ENCODE results near the gene ATP6V0C. TPM values are rescaled to one million over a fixed set of nuclear protein-coding genes. Genes with fewer than 3 reads are reported as not detected.
A peak's percentile ranks its signal among the peaks of the same experiment; 100 is the strongest.

The ATP6V0C gene
- total RNA-seq, 1 donor from 2014 or later = 311 TPM

- H3K4me1 ChIP-seq (ENCODE audit: insufficient read depth, low read length) = peaks cover 27% of the 10 kb centered on the region
- TF ChIP-seq EZH2 (IDR thresholded peaks at IDR 0.05; ENCODE audit: insufficient read depth, low read length) (no peak), CTCF (IDR thresholded peaks at IDR 0.05; ENCODE audit: insufficient read depth, low read depth, low read length) (no peak)
- H3K27ac ChIP-seq (ENCODE audit: low read depth, low read length) = peak overlapping the region; percentile 33
- peaks cover 31% of the 10 kb centered on the region for H3K4me1 Mint-ChIP-seq (ENCODE audit: low read depth, unreplicated experiment)
- H3K27me3 Mint-ChIP-seq (ENCODE audit: low read depth, unreplicated experiment) = no peaks in the 10 kb centered on the region
- FAIRE-seq = no peak
- H4K20me1 ChIP-seq (ENCODE audit: insufficient read depth, low read length) = peaks cover 66% of the 10 kb centered on the region
- H3K27ac Mint-ChIP-seq (ENCODE audit: unreplicated experiment) = peak overlapping the region; percentile 89
- peak overlapping the region; percentile 84 for H3K9ac ChIP-seq (ENCODE audit: low read length)
- H3K9me3 ChIP-seq (ENCODE audit: insufficient read depth, low read depth, low read length) = no peaks in the 10 kb centered on the region
- H2AFZ ChIP-seq (ENCODE audit: low read depth, low read length) = no peak overlapping the region
- DNase-seq (ENCODE audit: low read depth) = no peak
- peak overlapping the region; percentile 67 for H3K4me3 ChIP-seq (ENCODE audit: insufficient read depth, low read depth, low read length)
- peaks cover 13% of the 10 kb centered on the region for H3K36me3 Mint-ChIP-seq (ENCODE audit: low read depth, unreplicated experiment)
- H3K27me3 ChIP-seq (ENCODE audit: insufficient read depth, low read length) = no peaks in the 10 kb centered on the region
- H3K79me2 ChIP-seq (ENCODE audit: insufficient read depth, low read length) = peaks cover 68% of the 10 kb centered on the region
- no peaks in the 10 kb centered on the region for H3K9me3 Mint-ChIP-seq (ENCODE audit: unreplicated experiment)
- H3K4me2 ChIP-seq (ENCODE audit: low read length) = peak overlapping the region; percentile 87
- H3K36me3 ChIP-seq (ENCODE audit: insufficient read depth, low read length) = peaks cover 21% of the 10 kb centered on the region
- H3K4me3 Mint-ChIP-seq (ENCODE audit: unreplicated experiment) = peak overlapping the region; percentile 88
These were observed 7.2 kb downstream of the ATP6V0C start for GRCh38 chr16:2520784-2521531.

GRCh38 chr16:2523801-2524231 lies 10.1 kb downstream of the ATP6V0C start:
- Histone ChIP-seq H2AFZ (ENCODE audit: low read depth, low read length) (no peak overlapping the region), H3K27ac (ENCODE audit: low read depth, low read length) (no peak overlapping the region), H3K4me1 (ENCODE audit: insufficient read depth, low read length) (peaks cover 12% of the 10 kb centered on the region), H3K27me3 (ENCODE audit: insufficient read depth, low read length) (no peaks in the 10 kb centered on the region), H3K4me2 (ENCODE audit: low read length) (no peak overlapping the region), H3K9me3 (ENCODE audit: insufficient read depth, low read depth, low read length) (no peaks in the 10 kb centered on the region), H3K4me3 (ENCODE audit: insufficient read depth, low read depth, low read length) (no peak overlapping the region), H3K9ac (ENCODE audit: low read length) (no peak overlapping the region), H3K36me3 (ENCODE audit: insufficient read depth, low read length) (peaks cover 22% of the 10 kb centered on the region), H3K79me2 (ENCODE audit: insufficient read depth, low read length) (peaks cover 43% of the 10 kb centered on the region), H4K20me1 (ENCODE audit: insufficient read depth, low read length) (peaks cover 46% of the 10 kb centered on the region)
- Mint-ChIP-seq H3K9me3 (ENCODE audit: unreplicated experiment) (no peaks in the 10 kb centered on the region), H3K4me1 (ENCODE audit: low read depth, unreplicated experiment) (peaks cover 13% of the 10 kb centered on the region), H3K27me3 (ENCODE audit: low read depth, unreplicated experiment) (no peaks in the 10 kb centered on the region), H3K27ac (ENCODE audit: unreplicated experiment) (no peak overlapping the region), H3K36me3 (ENCODE audit: low read depth, unreplicated experiment) (peaks cover 13% of the 10 kb centered on the region), H3K4me3 (ENCODE audit: unreplicated experiment) (no peak overlapping the region)
- no peak for FAIRE-seq
- no peak for TF ChIP-seq CTCF (IDR thresholded peaks at IDR 0.05; ENCODE audit: insufficient read depth, low read depth, low read length)
- no peak for TF ChIP-seq EZH2 (IDR thresholded peaks at IDR 0.05; ENCODE audit: insufficient read depth, low read length)
- DNase-seq (ENCODE audit: low read depth) = no peak

- Mint-ChIP-seq H3K36me3 (ENCODE audit: low read depth, unreplicated experiment) (peaks cover 11% of the 10 kb centered on the region), H3K27ac (ENCODE audit: unreplicated experiment) (no peak overlapping the region), H3K27me3 (ENCODE audit: low read depth, unreplicated experiment) (no peaks in the 10 kb centered on the region), H3K4me1 (ENCODE audit: low read depth, unreplicated experiment) (peaks cover 10% of the 10 kb centered on the region), H3K9me3 (ENCODE audit: unreplicated experiment) (no peaks in the 10 kb centered on the region), H3K4me3 (ENCODE audit: unreplicated experiment) (peak overlapping the region; percentile 21)
- H3K4me3 ChIP-seq (ENCODE audit: insufficient read depth, low read depth, low read length) = no peak overlapping the region
- no peaks in the 10 kb centered on the region for H3K9me3 ChIP-seq (ENCODE audit: insufficient read depth, low read depth, low read length)
- H3K4me2 ChIP-seq (ENCODE audit: low read length) = no peak overlapping the region
- peaks cover 39% of the 10 kb centered on the region for H4K20me1 ChIP-seq (ENCODE audit: insufficient read depth, low read length)
- FAIRE-seq (no peak), DNase-seq (ENCODE audit: low read depth) (no peak)
- H3K4me1 ChIP-seq (ENCODE audit: insufficient read depth, low read length) = peaks cover 10% of the 10 kb centered on the region
- peaks cover 22% of the 10 kb centered on the region for H3K36me3 ChIP-seq (ENCODE audit: insufficient read depth, low read length)
- no peak for TF ChIP-seq EZH2 (IDR thresholded peaks at IDR 0.05; ENCODE audit: insufficient read depth, low read length)
- TF ChIP-seq CTCF (IDR thresholded peaks at IDR 0.05; ENCODE audit: insufficient read depth, low read depth, low read length) = no peak
- H3K27ac ChIP-seq (ENCODE audit: low read depth, low read length) = no peak overlapping the region
- no peak overlapping the region for H2AFZ ChIP-seq (ENCODE audit: low read depth, low read length)
- no peaks in the 10 kb centered on the region for H3K27me3 ChIP-seq (ENCODE audit: insufficient read depth, low read length)
- H3K9ac ChIP-seq (ENCODE audit: low read length) = no peak overlapping the region
- H3K79me2 ChIP-seq (ENCODE audit: insufficient read depth, low read length) = peaks cover 37% of the 10 kb centered on the region
These were observed 10.7 kb downstream of the ATP6V0C start for GRCh38 chr16:2524339-2524938.
